ENCODE results near the gene RCOR1. TPM values are rescaled to one million over a fixed set of nuclear protein-coding genes. Genes with fewer than 3 reads are reported as not detected.

Gene RCOR1
- total RNA-seq, 1 donor: 23.7 TPM

DNA sequence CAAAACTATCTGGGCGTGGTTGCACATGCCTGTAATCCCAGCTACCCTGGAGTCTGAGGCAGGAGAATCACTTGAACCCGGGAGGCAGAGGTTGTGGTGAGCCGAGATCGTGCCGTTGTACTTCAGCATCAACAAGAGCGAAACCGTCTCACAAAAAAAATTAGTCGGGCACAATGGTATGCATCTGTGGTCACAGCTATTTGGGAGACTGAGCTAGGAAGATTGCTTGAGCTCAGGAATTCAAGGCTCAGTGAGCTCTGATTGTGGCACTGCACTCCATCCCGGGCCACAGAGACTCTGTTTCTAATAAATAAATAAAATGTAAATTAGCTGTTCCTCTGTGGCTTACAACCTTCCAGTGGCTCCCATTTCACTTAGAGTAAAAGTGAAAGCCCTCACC lies 28.0 kb downstream of the RCOR1 start:
- H3K4me3 ChIP-seq (ENCODE audit: low read depth, low read length): peak overlapping the region; percentile 12
- peak; percentile 74 for DNase-seq (ENCODE audit: low read depth)
- TF ChIP-seq CTCF (IDR thresholded peaks at IDR 0.05; ENCODE audit: insufficient read depth, low read depth, low read length): no peak

DNA sequence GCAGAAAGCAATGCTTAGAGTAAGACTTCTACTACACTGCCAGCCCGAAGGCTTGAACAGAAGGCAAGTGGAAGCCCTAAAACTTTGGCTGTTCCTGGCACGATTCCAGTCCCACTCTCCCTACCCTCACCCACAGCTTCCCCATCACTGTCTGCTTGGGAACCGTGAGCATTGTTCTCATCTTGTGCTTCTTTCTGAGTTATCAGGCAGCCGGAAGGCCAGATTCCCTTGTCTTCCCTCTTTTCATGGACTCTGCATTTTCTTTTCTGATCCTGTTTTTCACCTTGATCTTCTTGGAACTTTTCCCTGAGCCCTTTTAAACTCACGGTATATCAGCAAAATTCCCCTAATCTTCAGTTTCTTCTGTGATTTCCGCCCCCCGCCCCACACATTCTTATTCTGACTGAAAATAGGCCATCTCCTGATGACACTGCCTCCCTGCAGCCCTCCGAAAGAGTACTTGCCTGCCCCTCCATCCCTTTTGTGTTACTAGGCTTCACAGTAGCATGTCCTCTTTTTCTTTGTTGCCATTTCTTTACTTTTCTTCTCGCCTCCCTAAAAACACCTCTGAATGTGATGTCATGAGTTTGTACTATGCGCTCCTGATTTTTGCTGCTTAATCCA lies 29.9 kb downstream of the RCOR1 start:
- no peak overlapping the region for H3K4me3 ChIP-seq (ENCODE audit: low read depth, low read length)
- no peak for DNase-seq (ENCODE audit: low read depth)
- TF ChIP-seq CTCF (IDR thresholded peaks at IDR 0.05; ENCODE audit: insufficient read depth, low read depth, low read length): no peak

- no peak for DNase-seq (ENCODE audit: low read depth)
- TF ChIP-seq CTCF (IDR thresholded peaks at IDR 0.05; ENCODE audit: insufficient read depth, low read depth, low read length): no peak
- H3K4me3 ChIP-seq (ENCODE audit: low read depth, low read length): no peak overlapping the region
Observed at GRCh38 chr14:102624666-102625065, 32.2 kb downstream of the RCOR1 start.

DNA sequence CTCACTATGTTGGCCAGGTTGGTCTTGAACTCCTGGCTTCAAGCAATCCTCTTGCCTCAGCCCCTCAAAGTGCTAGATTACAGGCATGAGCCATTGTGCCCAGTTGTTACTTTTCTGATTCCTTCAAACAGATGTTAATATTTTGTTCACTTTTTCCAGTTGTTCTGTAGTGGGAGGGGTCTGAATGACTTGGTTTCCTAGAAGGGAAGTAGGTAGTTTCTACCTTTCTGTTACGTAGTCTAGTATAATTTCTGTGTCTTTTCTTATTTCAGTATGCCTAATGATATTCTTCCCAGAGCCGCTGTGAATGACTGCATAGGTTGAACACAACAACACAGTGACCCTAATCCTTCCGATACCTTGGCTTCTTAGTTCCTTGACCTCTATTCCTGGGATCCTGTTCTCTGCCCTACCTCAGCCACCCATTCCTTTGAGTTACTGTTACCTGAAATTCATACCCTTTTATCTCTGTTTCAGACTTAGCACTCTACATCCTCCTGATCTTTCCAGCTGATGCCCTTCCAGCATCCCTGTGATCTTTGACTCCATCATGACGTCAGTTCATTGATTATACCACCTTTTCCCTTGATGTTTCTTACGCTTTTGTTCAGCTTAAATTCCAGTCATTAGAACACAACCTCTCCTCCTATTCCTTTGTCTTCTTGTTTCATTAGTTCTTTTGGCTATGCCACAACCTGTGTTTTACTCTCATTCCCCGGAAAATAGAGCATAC lies 33.3 kb downstream of the RCOR1 start:
- no peak overlapping the region for H3K4me3 ChIP-seq (ENCODE audit: low read depth, low read length)

GRCh38 chr14:102626530-102626929 lies 34.1 kb downstream of the RCOR1 start:
- no peak for TF ChIP-seq CTCF (IDR thresholded peaks at IDR 0.05; ENCODE audit: insufficient read depth, low read depth, low read length)
- DNase-seq (ENCODE audit: low read depth): no peak
- H3K4me3 ChIP-seq (ENCODE audit: low read depth, low read length): no peak overlapping the region

More for the DNA sequence above, 33.3 kb downstream of the RCOR1 start:
- TF ChIP-seq CTCF (IDR thresholded peaks at IDR 0.05; ENCODE audit: insufficient read depth, low read depth, low read length): no peak
- no peak for DNase-seq (ENCODE audit: low read depth)

DNA sequence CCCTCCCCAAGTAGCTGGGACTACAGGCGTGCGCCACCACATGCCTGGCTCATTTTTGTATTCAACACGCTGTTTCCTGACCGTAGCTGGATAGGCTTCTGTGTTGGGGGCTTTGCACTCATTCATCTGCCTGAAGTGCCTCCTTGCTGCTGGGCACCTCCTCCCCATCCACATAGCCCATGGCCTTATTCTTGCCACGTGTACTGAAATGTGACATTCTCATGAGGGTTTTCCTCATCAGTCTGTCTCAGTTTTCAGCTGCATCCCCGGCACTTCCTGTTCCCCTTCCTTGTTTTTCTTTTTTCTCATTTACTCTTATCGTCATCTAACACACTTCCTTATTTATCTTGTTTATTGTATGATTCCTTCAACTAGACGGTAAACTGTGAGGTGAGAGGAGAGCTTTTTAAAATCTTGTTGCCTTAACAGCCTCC lies 36.6 kb downstream of the RCOR1 start:
- no peak overlapping the region for H3K4me3 ChIP-seq (ENCODE audit: low read depth, low read length)
- no peak for TF ChIP-seq CTCF (IDR thresholded peaks at IDR 0.05; ENCODE audit: insufficient read depth, low read depth, low read length)
- DNase-seq (ENCODE audit: low read depth): no peak
